NCI-H1436 (cell line): Measurements from ENCODE around the gene RASA2.
"Not testable (repeated sequence)": the region's sequence is repeated elsewhere in the genome, so short reads cannot be mapped to it uniquely, and the experiment has no call there.

Source experiments
- DNase-seq: peaks from one replicate; lab custom pipeline; 2025; lab: John Stamatoyannopoulos, UW

RASA2 gene

GRCh38 chr3:141498598-141499223 lies 11.9 kb downstream of the RASA2 start:
- no peak for DNase-seq

GRCh38 chr3:141499284-141499683 lies 12.5 kb downstream of the RASA2 start:
- no peak for DNase-seq

GRCh38 chr3:141499965-141500364 lies 13.1 kb downstream of the RASA2 start:
- no peak for DNase-seq

- no peak for DNase-seq
Observed at GRCh38 chr3:141500397-141500796, 13.6 kb downstream of the RASA2 start.

GRCh38 chr3:141505166-141505565 lies 18.3 kb downstream of the RASA2 start:
- DNase-seq = no peak

GRCh38 chr3:141506071-141506470 lies 19.2 kb downstream of the RASA2 start:
- DNase-seq = no peak

- DNase-seq = no peak
Observed at GRCh38 chr3:141507392-141508066, 20.7 kb downstream of the RASA2 start.

- no peak for DNase-seq
Observed at GRCh38 chr3:141508067-141508436, 21.2 kb downstream of the RASA2 start.

- DNase-seq = no peak
Observed at GRCh38 chr3:141511361-141511760, 24.5 kb downstream of the RASA2 start.

GRCh38 chr3:141514382-141514781 lies 27.6 kb downstream of the RASA2 start:
- DNase-seq = no peak

GRCh38 chr3:141519587-141519986 lies 32.8 kb downstream of the RASA2 start:
- no peak for DNase-seq

GRCh38 chr3:141521781-141522180 lies 35.0 kb downstream of the RASA2 start:
- DNase-seq = no peak

- DNase-seq = no peak
Observed at GRCh38 chr3:141523615-141524375, 37.0 kb downstream of the RASA2 start.

- DNase-seq = no peak
Observed at GRCh38 chr3:141524988-141525387, 38.2 kb downstream of the RASA2 start.

- DNase-seq = no peak
Observed at GRCh38 chr3:141525814-141526213, 39.0 kb downstream of the RASA2 start.

- no peak for DNase-seq
Observed at GRCh38 chr3:141526709-141527108, 39.9 kb downstream of the RASA2 start.

GRCh38 chr3:141528800-141529199 lies 42.0 kb downstream of the RASA2 start:
- DNase-seq = no peak

- DNase-seq = no peak
Observed at GRCh38 chr3:141529256-141529655, 42.4 kb downstream of the RASA2 start.

- DNase-seq = no peak
Observed at GRCh38 chr3:141529717-141530414, 43.0 kb downstream of the RASA2 start.

GRCh38 chr3:141530415-141530768 lies 43.6 kb downstream of the RASA2 start:
- DNase-seq = no peak

GRCh38 chr3:141532609-141533008 lies 45.8 kb downstream of the RASA2 start:
- DNase-seq = no peak

- not testable (repeated sequence) for DNase-seq
Observed at GRCh38 chr3:141536017-141536416, 49.2 kb downstream of the RASA2 start.

GRCh38 chr3:141537856-141538255 lies 51.0 kb downstream of the RASA2 start:
- no peak for DNase-seq
